Amniotic stem cell (primary cell): ENCODE data around the gene ZBTB8OS.
A peak's percentile ranks its signal among the peaks of the same experiment; 100 is the strongest.
"Not testable (repeated sequence)": the region's sequence is repeated elsewhere in the genome, so short reads cannot be mapped to it uniquely, and the experiment has no call there.

ENCODE experiments used
- DNase-seq: peaks from one replicate; lab custom pipeline; 2025; lab: John Stamatoyannopoulos, UW

The ZBTB8OS gene

GRCh38 chr1:32650752-32651460 is 556 bp upstream of the ZBTB8OS start, which contains the start of gene RBBP4:
Gene RBBP4 (plus strand): TSS chr1:32651208. CDS start chr1:32651307, 99 bp downstream.
- peak; percentile 87 for DNase-seq

GRCh38 chr1:32647308-32648134 is 2.8 kb downstream of the ZBTB8OS start:
- no peak for DNase-seq

GRCh38 chr1:32644426-32644825 is 5.9 kb downstream of the ZBTB8OS start:
- no peak for DNase-seq

- not testable (repeated sequence) for DNase-seq
Measured at GRCh38 chr1:32642292-32642827, 8.0 kb downstream of the ZBTB8OS start.

GRCh38 chr1:32639489-32640075 is 10.8 kb downstream of the ZBTB8OS start:
- DNase-seq = no peak

GRCh38 chr1:32636914-32637645 is 13.3 kb downstream of the ZBTB8OS start:
- no peak for DNase-seq

GRCh38 chr1:32635508-32636277 is 14.7 kb downstream of the ZBTB8OS start:
- DNase-seq = no peak

- DNase-seq = no peak
Measured at GRCh38 chr1:32632829-32633228, 17.5 kb downstream of the ZBTB8OS start.

GRCh38 chr1:32630173-32630572 is 20.2 kb downstream of the ZBTB8OS start:
- not testable (repeated sequence) for DNase-seq

GRCh38 chr1:32627596-32628162 is 22.7 kb downstream of the ZBTB8OS start:
- DNase-seq = no peak

GRCh38 chr1:32626176-32626575 is 24.2 kb downstream of the ZBTB8OS start:
- no peak for DNase-seq

GRCh38 chr1:32623775-32624174 is 26.6 kb downstream of the ZBTB8OS start:
- no peak for DNase-seq

GRCh38 chr1:32622806-32623681 is 27.3 kb downstream of the ZBTB8OS start:
- no peak for DNase-seq

- no peak for DNase-seq
Measured at GRCh38 chr1:32622205-32622604, 28.1 kb downstream of the ZBTB8OS start.

- DNase-seq = no peak
Measured at GRCh38 chr1:32619701-32620485, 30.5 kb downstream of the ZBTB8OS start.

GRCh38 chr1:32618673-32619221 is 31.6 kb downstream of the ZBTB8OS start:
- no peak for DNase-seq

- no peak for DNase-seq
Measured at GRCh38 chr1:32613472-32613871, 36.9 kb downstream of the ZBTB8OS start.

- peak; percentile 62 for DNase-seq
Measured at GRCh38 chr1:32612189-32612881, 38.0 kb downstream of the ZBTB8OS start.
